ENCODE data around the gene HIPK2. TPM values are rescaled to one million over a fixed set of nuclear protein-coding genes. Genes with fewer than 3 reads are reported as not detected.

Gene HIPK2
- total RNA-seq (2012; rRNA removed) (21.7 and 22.0 TPM in 2 replicates), polyA plus RNA-seq (2012; rRNA removed) (27.1 and 31.7 TPM in 2 replicates), Bru-seq, nascent RNA (percentile 99 among the genes with signal in this experiment), BruChase-seq, experiment 1, labeled RNA remaining after a 6-hour chase (percentile 99 among the genes with signal in this experiment), BruChase-seq, experiment 2, labeled RNA remaining after a 2-hour chase (percentile 99 among the genes with signal in this experiment)
- polyA plus RNA-seq (2012; cell fraction: cytosol; rRNA removed), result 9.3 and 22.5 TPM in 2 replicates
- polyA plus RNA-seq (2012; cell fraction: nucleus; rRNA removed; ENCODE audit: low replicate concordance), result 36.1 and 45.4 TPM in 2 replicates
- long read RNA-seq, partial matches to known transcripts, result 6 of 156 reads
- long read RNA-seq, other reads (novel, unspliced or antisense), result 150 of 156 reads

DNA sequence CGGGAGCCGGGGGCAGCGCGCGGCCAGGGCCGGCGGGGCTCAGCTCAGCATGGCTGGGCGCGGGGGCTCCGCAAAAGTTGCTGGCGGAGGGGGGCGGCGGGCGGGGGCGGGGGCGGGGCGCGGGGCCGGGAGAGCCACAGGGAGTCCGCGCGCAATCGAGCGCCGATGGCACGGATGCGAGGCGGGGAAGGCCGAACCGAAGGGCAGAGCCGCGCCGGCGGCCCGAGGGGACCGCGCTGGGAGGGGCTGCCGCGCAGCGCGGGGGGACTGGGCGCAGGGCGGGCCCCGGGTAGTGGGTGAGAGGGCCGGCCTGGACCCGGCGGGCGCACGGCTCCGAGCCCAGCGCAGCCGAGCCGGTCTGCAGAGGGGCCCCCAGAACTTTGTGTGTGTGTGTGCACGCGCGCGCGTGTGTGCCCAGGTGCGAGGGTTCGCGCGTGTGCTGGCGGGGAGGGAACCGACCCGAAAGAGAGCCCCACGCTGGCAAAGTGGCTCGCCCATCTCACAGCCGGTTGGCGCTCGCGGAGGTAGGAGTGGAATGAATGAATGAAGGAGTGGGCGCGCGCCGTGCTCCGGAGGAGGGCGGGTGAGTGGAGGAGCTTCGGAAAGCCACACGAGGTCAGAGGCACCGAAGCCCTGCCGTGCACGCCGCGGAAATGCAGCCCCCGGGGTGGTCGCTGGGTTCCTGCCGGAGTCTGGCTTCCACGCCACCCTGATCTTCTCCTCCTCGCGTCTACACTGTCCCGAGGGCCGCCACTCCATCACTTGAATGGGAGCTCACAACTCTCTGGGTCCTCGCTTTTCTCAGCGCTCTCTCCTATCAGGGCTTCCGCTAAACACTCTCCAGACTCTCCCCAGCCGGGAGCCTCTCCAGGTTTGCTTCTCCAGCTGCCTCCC is at the start of gene HIPK2:
TSS of gene HIPK2 (minus strand) at position 51 of the 894 bp plus-strand sequence. CDS start 375 bp downstream, outside the sequence.
- 0% methylated on average over 22 of the region's 96 CpGs; no CpG with 5 or more reads in 1 of the 2 experiments for WGBS, 2 experiments (ENCODE audit: extremely low coverage in 2 of 2, insufficient read length in 1 of 2)
- Histone ChIP-seq H3K36me3 (ENCODE audit: control insufficient read depth, insufficient read depth, low read length) (peaks cover 15% of the 10 kb centered on the region), H3K4me2 (ENCODE audit: low read depth, low read length) (peak within 1 kb of the TSS; percentile 97), H2BK20ac (ENCODE audit: low read depth, low read length) (peak within 1 kb of the TSS; percentile 86), H2AK5ac (ENCODE audit: low read depth, low read length) (peak within 1 kb of the TSS; percentile 17), H2BK120ac (ENCODE audit: low read depth, low read length) (peak within 1 kb of the TSS; percentile 79), H2BK15ac (ENCODE audit: low read depth, low read length) (peak within 1 kb of the TSS; percentile 12; the same call in 2 of the 3 replicates), H3K4me3 (ENCODE audit: insufficient read depth, low read depth, low read length) (peak within 1 kb of the TSS; percentile 98), H3K23ac (ENCODE audit: low read depth, low read length) (peak within 1 kb of the TSS; percentile 99), H3K9me1 (ENCODE audit: insufficient read depth, low read length) (peaks cover 14% of the 10 kb centered on the region), H3K9me3 (ENCODE audit: control insufficient read depth, insufficient read depth, low read length) (no peaks in the 10 kb centered on the region), H2AK9ac (replicated peaks; ENCODE audit: low read depth, low read length, poor library complexity) (peak within 1 kb of the TSS; percentile 87), H3K56ac (ENCODE audit: extremely low read depth, insufficient read depth, low read length) (peak within 1 kb of the TSS; percentile 76), H3K14ac (replicated peaks; ENCODE audit: low read depth, low read length) (peak within 1 kb of the TSS; percentile 92), H3K4ac (ENCODE audit: low read depth, low read length) (peak within 1 kb of the TSS; percentile 94), H4K91ac (ENCODE audit: insufficient read depth, low read depth, low read length) (peak within 1 kb of the TSS; percentile 94), H3K4me1 (ENCODE audit: control insufficient read depth, insufficient read depth, low read length) (peaks cover 16% of the 10 kb centered on the region), H2BK5ac (ENCODE audit: low read depth, low read length, poor library complexity, severe bottlenecking) (peak within 1 kb of the TSS; percentile 77), H4K8ac (ENCODE audit: low read depth in 2 of 2, low read length in 2 of 2) (peak within 1 kb of the TSS; percentile 46 to 69), H3K79me1 (ENCODE audit: low read depth in 1 of 2, low read length in 2 of 2) (peaks cover 0 to 52% of the 10 kb centered on the region in 2 experiments; a peak in 3 of 4 replicates), H4K20me1 (ENCODE audit: insufficient read depth, low read length) (peaks cover 21% of the 10 kb centered on the region; the same call in 1 of the 2 replicates), H4K5ac (ENCODE audit: low read depth, low read length) (peak within 1 kb of the TSS; percentile 94), H3K27ac (ENCODE audit: insufficient read depth, low read length) (peak within 1 kb of the TSS; percentile 99), H3K27me3 (ENCODE audit: control insufficient read depth, insufficient read depth, low read length) (no peaks in the 10 kb centered on the region), H2AFZ (replicated peaks; ENCODE audit: low read length, poor library complexity) (peak within 1 kb of the TSS; percentile 94), H3K18ac (ENCODE audit: low read depth, low read length) (peak within 1 kb of the TSS; percentile 98), H3K9ac (ENCODE audit: low read depth, low read length) (peak within 1 kb of the TSS; percentile 97)
- in situ Hi-C loops (cut with MboI; ENCODE audit: low sequenced_read_pairs), result loop anchor here (5.0 to 10.0 kb wide), 2 partner anchors 133 to 224 kb away; no protein-coding TSS in a partner anchor
- peak; percentile 73 for DNase-seq
- CTCF ChIA-PET, result interaction anchor here (0.6 kb wide), 1 partner anchor 131 kb away, joined by 3 read pairs; no protein-coding TSS in a partner anchor
- peak; percentile 79 for ATAC-seq (ENCODE audit: low read depth)
- intact Hi-C loops (cut with micrococcal nuclease), result loop anchor here (2.0 to 5.0 kb wide), 3 partner anchors 94 to 549 kb away; no protein-coding TSS in a partner anchor
- dilution Hi-C loops (cut with HindIII; ENCODE audit: low sequenced_read_pairs, unreplicated experiment), result no loop called here
- BruUV-seq (replicated peaks), result no TSS peak
- POLR2A ChIA-PET (ENCODE audit: unreplicated experiment), result interaction anchor here (0.6 to 0.7 kb wide), 5 partner anchors 46 to 279 kb away, joined by 3 to 13 read pairs (median 4); no protein-coding TSS in a partner anchor
- TF ChIP-seq RAD21 (IDR thresholded peaks at IDR 0.05; ENCODE audit: low read length) (peak; percentile 24), FOS (IDR thresholded peaks at IDR 0.05; ENCODE audit: low read depth, low read length) (no peak), CEBPB (IDR thresholded peaks at IDR 0.05; ENCODE audit: low read depth, low read length) (no peak), BHLHE40 (IDR thresholded peaks at IDR 0.05; ENCODE audit: low read depth, low read length) (no peak), RFX5 (IDR thresholded peaks at IDR 0.05; ENCODE audit: low read depth, low read length) (no peak), MXI1 (IDR thresholded peaks at IDR 0.05; ENCODE audit: borderline replicate concordance, low read depth, low read length) (peak; percentile 67; the same call in 1 of the 2 replicates), CTCF (conservative IDR thresholded peaks at IDR 0.05; ENCODE audit: low read depth, low read length) (no peak), MAZ (IDR thresholded peaks at IDR 0.05; ENCODE audit: borderline replicate concordance, low read depth, low read length) (peak; percentile 90; the same call in 1 of the 2 replicates), POLR2A (IDR thresholded peaks at IDR 0.05; ENCODE audit: low read depth, low read length) (no peak; the same call in 1 of the 2 replicates), SMC3 (IDR thresholded peaks at IDR 0.05; ENCODE audit: low read depth, low read length) (0 out of 2 replicates have a peak, but pooled peaks have one; percentile 3), NFE2L2 (IDR thresholded peaks at IDR 0.05; ENCODE audit: low read depth, low read length) (no peak), CHD1 (IDR thresholded peaks at IDR 0.05; ENCODE audit: low read depth, low read length) (no peak)
- TF ChIP-seq, protein P1, sequence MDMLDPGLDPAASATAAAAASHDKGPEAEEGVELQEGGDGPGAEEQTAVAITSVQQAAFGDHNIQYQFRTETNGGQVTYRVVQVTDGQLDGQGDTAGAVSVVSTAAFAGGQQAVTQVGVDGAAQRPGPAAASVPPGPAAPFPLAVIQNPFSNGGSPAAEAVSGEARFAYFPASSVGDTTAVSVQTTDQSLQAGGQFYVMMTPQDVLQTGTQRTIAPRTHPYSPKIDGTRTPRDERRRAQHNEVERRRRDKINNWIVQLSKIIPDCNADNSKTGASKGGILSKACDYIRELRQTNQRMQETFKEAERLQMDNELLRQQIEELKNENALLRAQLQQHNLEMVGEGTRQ (IDR thresholded peaks at IDR 0.05; ENCODE audit: low read depth, low read length), result no peak

Data from IMR-90 (cell line).